SH-SY5Y (cell line): ENCODE data around the gene CNIH3.

Experiments
- GATA2 ChIP-seq: IDR thresholded peaks from 2 replicates; pipeline ENCODE4 v1.6.1; 2011; ENCODE audit warnings: mild to moderate bottlenecking, low read depth, low read length
- GATA3 ChIP-seq: IDR thresholded peaks from 2 replicates; pipeline ENCODE4 v1.6.1; 2011; ENCODE audit warnings: low read depth, mild to moderate bottlenecking, low read length, moderate library complexity

- TF ChIP-seq GATA2 (no peak), GATA3 (no peak)
Measured at GRCh38 chr1:224745924-224746323, 129.8 kb downstream of the CNIH3 start.
